Renal pelvis (tissue), 12 donors: ENCODE results near the gene DAGLB. TPM values are rescaled to one million over a fixed set of nuclear protein-coding genes. Genes with fewer than 3 reads are reported as not detected.

ENCODE experiments used
- DNase-seq: peaks from one replicate; pipeline ENCODE4 v3.0.0-alpha.2; 2013
- long read RNA-seq, 16 experiments: transcript quantifications; one replicate each; lab custom pipeline, GENCODE V29; 2026
- polyA plus RNA-seq, 3 donors: library from polyadenylated mRNA; unstranded; fragments of 120-200 nt; gene quantifications; one replicate each; pipeline ENCODE4 v1.2.1, GENCODE V29; 2013; ENCODE audit not compliant: insufficient read length in 3 of 3

DAGLB gene, protein sequence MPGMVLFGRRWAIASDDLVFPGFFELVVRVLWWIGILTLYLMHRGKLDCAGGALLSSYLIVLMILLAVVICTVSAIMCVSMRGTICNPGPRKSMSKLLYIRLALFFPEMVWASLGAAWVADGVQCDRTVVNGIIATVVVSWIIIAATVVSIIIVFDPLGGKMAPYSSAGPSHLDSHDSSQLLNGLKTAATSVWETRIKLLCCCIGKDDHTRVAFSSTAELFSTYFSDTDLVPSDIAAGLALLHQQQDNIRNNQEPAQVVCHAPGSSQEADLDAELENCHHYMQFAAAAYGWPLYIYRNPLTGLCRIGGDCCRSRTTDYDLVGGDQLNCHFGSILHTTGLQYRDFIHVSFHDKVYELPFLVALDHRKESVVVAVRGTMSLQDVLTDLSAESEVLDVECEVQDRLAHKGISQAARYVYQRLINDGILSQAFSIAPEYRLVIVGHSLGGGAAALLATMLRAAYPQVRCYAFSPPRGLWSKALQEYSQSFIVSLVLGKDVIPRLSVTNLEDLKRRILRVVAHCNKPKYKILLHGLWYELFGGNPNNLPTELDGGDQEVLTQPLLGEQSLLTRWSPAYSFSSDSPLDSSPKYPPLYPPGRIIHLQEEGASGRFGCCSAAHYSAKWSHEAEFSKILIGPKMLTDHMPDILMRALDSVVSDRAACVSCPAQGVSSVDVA
- 10 to 100 TPM; 17.5 to 20.5 (median 20.2) TPM for polyA plus RNA-seq
- long read RNA-seq, donor 1, partial matches to known transcripts: 0 of 3 reads
- long read RNA-seq, donor 1, other reads (novel, unspliced or antisense): 0 of 3 reads
- long read RNA-seq, donor 2, transcript DAGLB-201 (15 exons, 2,897 nt): major isoform, 8 of 9 reads
- long read RNA-seq, donor 2, partial matches to known transcripts: 0 of 9 reads
- long read RNA-seq, donor 2, other reads (novel, unspliced or antisense): 0 of 9 reads
- long read RNA-seq, donor 3, transcript DAGLB-201 (15 exons, 2,897 nt): major isoform, 7 of 8 reads
- long read RNA-seq, donor 3, partial matches to known transcripts: 0 of 8 reads
- long read RNA-seq, donor 3, other reads (novel, unspliced or antisense): 0 of 8 reads
- long read RNA-seq, donor 4, partial matches to known transcripts: 0 of 3 reads
- long read RNA-seq, donor 4, other reads (novel, unspliced or antisense): 0 of 3 reads
- long read RNA-seq, donor 5, transcript DAGLB-201 (15 exons, 2,897 nt): major isoform, 5 of 5 reads
- long read RNA-seq, donor 5, partial matches to known transcripts: 0 of 5 reads
- long read RNA-seq, donor 5, other reads (novel, unspliced or antisense): 0 of 5 reads
- long read RNA-seq, donor 6, partial matches to known transcripts: 0 of 1 reads
- long read RNA-seq, donor 6, other reads (novel, unspliced or antisense): 0 of 1 reads
- long read RNA-seq, donor 7, transcript DAGLB-201 (15 exons, 2,897 nt): major isoform, 6 of 196 reads
- long read RNA-seq, donor 7, partial matches to known transcripts: 147 of 196 reads
- long read RNA-seq, donor 7, other reads (novel, unspliced or antisense): 43 of 196 reads
- long read RNA-seq, donor 8, partial matches to known transcripts: 0 of 3 reads
- long read RNA-seq, donor 8, other reads (novel, unspliced or antisense): 0 of 3 reads
- long read RNA-seq, donor 9, partial matches to known transcripts: 0 of 1 reads
- long read RNA-seq, donor 9, other reads (novel, unspliced or antisense): 0 of 1 reads
- long read RNA-seq, donor 10, partial matches to known transcripts: 0 of 4 reads
- long read RNA-seq, donor 10, other reads (novel, unspliced or antisense): 0 of 4 reads
- long read RNA-seq, donor 11, partial matches to known transcripts: 0 of 2 reads
- long read RNA-seq, donor 11, other reads (novel, unspliced or antisense): 0 of 2 reads
- long read RNA-seq, donor 12, partial matches to known transcripts: 0 of 2 reads
- long read RNA-seq, donor 12, other reads (novel, unspliced or antisense): 0 of 2 reads
- long read RNA-seq, donor 13, partial matches to known transcripts: 0 of 1 reads
- long read RNA-seq, donor 13, other reads (novel, unspliced or antisense): 0 of 1 reads
- long read RNA-seq, donor 14, transcript DAGLB-201 (15 exons, 2,897 nt): major isoform, 7 of 7 reads
- long read RNA-seq, donor 14, partial matches to known transcripts: 0 of 7 reads
- long read RNA-seq, donor 14, other reads (novel, unspliced or antisense): 0 of 7 reads
- long read RNA-seq, donor 15, partial matches to known transcripts: 5 of 9 reads
- long read RNA-seq, donor 15, other reads (novel, unspliced or antisense): 0 of 9 reads
- long read RNA-seq, donor 16, partial matches to known transcripts: 0 of 4 reads
- long read RNA-seq, donor 16, other reads (novel, unspliced or antisense): 0 of 4 reads

DNA sequence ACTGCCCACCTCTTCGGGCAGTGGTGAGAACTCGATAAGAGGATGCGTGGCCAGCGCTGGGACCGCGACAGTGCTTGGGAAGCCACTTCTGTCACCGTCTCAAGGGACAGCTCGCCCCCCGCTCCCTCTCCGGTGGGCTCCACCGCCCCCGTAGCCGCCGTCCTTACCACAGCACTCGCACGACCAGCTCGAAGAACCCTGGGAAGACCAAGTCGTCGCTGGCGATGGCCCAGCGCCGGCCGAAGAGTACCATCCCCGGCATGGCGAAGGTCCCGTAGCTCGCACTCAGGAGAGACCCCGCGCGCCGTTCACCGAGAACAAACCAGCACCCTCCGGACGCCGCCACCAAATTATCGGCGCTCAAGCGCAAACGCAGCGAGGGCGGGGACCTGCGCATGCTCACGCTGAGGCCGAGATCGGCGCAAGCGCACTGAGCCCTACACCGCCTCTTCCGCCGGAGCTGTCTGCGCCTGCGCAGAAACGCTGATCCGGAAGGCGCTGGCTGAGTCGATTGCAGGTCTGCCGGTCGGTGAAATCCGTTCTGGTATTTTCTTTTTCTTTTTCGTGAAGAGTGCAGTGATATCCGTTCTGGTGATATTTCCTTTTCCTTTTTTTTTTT lies at the start of gene DAGLB:
TSS of gene DAGLB (minus strand) at position 374 of the 619 bp plus-strand sequence. CDS start at position 262, 112 bp downstream.
- DNase-seq: peak; percentile 93

DNA sequence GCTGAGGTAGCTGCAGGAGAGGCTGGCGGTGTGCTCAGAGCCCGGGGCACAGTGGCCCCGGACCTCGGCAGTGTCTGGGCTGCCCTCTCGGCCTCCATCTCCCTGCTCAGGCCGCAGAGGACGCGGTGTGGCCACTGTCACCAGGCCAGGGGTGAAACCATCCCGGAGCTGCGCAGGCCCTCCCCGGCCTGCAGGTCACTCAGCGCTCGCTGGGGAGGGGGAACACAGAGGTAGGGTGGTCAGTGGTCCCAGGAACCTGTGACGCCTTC lies 49.8 kb upstream of the DAGLB start:
- DNase-seq: no peak

DNA sequence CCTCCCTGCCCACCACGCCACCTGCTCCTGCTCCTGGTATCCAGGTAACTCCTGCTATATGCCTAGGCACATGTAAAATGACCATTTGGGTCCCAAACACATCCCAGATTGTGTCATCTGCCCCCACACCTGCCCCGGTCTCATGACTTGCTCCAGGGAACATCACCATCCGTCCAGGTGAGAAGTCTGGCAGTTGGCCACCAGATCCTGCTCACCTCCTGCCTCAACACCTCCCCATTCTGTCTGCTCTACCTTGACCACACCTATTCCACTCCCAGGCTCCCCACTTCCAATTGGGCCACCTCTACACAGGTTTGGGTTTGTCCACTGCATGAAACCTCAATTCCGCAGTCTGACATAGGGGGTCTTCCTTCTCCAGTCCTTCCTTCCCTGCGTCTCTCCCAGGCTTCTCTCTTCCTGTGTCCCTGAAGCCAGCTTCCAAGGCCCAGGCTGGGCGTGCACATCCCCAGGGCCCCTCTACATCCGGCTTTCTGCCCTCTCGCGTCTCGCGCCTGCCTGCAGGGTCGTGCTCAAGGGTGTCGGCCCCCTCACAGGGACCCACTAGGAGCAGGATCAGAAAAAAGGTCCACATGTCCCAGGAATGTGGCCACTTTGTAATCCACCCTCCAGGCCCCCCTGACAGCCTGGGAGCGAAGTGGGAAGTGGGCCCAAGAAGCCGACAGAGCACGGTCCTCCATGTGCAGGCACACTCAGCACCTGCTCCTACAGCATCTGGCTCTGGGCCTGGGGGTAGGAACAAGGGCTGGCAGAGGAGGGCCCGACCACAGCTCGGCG lies 49.3 kb upstream of the DAGLB start:
- DNase-seq: no peak

DNA sequence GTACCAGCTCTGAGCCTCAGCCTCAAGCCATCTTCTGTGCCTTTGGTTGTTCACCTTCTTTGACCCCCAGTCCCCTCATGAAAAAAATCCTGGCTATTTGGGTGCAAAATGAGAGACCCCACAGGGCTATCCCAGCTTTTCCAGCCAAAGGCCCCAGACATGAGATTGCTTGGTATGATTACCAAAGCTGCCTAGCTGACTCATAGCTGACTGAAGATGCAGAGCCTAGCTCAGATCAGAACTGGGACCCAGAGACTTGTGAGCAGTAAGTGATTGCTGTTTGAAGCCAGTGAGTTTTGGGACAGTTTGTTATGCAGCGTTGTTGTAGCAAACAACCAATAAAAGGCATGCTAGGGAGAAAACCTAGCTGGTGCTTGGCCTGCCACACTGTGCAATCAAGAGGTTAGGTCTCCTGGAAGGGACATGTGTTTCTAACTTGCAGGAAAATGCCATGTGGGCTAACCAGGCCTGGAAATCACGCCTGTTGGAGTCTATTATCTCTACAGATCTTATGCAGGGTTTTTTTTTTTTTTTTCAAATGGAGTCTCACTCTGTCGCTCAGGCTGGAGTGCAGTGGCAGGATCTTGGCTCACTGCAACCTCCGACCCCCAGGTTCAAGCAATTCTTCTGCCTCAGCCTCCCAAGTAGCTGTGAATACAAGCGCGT lies 48.0 kb upstream of the DAGLB start:
- DNase-seq: no peak

DNA sequence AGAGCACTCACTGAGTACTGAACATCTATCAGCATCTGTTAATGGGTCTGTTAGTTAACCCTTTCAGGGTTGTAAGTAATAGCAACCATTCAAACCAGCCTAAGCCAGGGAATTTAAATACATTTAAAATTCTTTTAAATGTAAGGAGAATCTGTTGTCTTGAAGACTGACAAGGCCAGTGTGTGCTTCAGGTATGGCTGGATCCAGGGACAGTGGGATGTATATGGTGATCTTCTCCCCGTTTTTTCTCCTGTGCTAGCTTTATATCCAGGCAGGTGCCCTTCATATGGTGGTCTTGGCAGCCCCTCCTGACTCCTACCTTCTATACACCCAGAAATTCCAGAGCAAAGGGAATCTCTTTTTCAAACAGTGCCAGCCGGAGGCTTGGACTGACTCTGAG lies 46.6 kb upstream of the DAGLB start:
- no peak for DNase-seq

DNA sequence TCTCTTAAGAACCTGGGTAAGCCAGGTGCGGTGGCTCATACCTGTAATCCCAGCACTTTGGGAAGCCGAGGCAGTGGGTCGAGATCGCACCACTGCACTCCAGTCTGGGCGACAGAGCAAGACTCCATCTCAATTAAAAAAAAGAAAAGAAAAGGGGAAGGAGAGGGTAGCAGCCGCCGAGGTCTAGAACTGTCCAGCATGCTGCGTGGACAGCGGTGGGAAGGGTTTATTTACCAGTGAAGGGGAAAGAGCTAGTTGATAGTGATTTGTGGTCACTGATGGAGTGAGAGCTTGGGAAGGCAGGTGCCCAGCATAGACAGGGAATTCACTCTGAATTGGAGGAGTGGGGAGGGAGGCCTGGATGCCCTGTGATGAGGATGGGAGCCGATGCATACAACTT lies 43.4 kb upstream of the DAGLB start:
- no peak for DNase-seq

DNA sequence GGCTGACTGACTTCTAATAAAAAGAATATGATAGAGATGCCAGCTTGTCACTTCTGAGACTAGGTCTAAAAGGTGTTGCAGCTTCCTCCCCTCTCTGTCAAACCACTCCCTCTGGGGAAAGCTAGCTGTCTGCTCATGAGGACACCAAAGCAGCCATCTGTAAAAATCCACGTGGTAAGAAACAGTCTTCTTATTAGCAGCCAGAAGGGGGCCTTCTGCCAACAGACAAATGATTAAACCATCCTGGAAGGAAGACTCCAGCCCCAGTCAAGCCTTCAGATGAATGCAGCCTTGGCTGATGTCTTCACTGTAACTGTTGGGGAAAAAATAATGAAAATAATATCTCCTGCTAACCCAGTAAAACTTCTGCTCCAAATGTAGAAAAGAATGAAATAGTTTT lies 41.9 kb upstream of the DAGLB start:
- DNase-seq: no peak

DNA sequence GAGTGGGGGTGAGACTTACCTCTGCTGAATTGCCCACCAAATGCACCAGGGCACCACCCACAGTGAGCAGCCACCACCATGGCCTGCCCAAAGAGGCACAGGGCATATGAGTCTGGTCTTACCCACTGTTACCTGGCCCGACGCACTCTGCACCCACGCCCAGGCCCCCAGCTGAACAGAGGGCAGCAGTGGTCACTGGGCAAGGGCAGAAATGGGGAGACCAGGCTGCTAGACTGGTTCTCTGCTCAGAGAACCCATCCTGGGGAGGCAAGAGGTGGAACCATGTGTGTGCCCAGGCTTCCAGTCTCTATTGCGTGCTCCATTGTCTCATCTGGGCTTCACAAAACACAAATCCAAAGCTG lies 39.4 kb upstream of the DAGLB start:
- no peak for DNase-seq

DNA sequence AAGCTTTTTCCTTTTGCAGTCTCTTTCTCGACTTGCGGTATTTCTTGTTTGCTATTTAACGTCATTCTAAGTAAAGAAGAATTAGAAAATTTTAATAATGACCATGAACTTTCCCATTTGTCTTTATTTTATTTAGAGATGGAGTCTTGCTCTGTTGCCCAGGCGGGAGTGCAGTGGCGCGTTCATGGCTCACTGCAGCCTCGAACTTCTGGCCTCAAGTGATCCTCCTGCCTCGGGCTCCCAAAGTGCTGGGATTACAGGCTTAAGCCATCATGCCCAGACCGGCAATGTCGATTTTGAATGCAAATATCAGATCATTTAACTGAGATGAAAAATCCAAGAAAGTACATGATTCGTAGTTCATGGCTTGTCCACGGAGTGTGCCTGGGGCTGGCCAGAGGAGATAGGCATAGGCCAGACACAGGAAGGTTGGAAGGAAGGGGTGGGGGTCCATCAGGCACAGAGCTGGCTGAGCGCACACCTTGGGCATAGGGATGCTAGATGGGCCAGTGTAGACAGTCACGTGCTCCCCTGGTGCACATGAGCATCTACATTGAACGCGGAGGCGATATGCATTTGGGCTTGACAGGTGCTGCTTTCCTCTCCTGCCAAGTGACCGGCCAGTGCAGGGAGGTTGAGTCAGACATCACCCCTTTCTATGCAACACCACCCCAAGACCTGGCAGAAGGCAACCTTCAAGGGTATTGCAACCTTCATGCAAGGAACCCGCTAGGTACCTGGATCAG lies 38.9 kb upstream of the DAGLB start:
- no peak for DNase-seq

DNA sequence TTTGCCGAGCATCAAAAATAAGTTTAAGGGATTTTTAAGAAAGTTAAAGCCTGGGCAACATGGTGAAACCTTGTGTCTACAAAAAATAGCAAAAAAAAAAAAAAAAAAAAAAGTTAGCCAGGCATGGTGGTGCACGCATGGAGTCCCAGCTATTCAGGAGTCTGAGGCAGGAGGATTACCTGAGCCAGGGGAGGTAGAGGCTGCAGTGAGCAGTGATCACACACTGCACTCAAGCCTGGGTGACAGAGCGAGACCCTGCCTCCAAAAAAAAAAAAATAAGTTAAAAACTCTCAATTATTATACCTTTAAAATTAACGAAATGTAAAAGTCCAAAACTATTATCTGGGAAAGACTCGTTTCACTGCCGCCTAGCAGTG lies 35.0 kb upstream of the DAGLB start:
- DNase-seq: no peak

DNA sequence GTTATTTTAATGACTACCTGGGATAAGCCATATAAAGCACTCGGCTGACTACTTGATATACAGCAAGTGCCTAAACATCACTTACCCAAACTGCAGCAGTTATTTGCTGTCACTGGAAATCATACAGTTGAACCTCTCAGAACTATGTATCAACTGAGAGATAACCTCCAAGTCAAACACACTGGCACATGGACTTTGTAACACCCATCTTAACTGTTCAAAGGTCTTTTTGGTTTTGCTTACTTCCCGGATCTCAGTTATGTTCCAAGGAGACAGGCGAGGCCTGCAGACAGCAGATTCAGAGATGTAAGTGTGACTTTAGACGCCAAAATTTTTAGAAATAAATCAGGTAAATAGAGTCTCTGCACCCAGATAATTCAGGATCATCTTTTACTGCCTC lies 34.6 kb upstream of the DAGLB start:
- DNase-seq: no peak

DNA sequence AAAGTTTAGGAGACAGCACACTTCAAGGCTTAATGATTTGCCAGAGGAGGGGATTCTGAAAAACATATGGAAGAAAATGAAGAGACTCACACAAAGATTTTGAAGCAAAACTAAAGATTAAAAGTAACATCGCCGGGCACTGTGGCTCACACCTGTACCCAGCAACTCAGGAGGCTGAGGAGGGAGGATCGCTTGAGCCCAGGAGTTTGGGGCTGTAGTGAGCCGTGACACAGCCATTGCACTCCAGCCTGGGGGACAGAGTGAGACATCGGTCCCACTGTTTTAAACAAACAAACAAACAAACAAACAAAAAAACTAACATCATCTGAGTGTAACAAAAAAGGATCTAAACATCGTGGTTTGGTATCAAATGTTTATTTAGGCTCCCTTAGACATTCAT lies 33.7 kb upstream of the DAGLB start:
- DNase-seq: no peak

DNA sequence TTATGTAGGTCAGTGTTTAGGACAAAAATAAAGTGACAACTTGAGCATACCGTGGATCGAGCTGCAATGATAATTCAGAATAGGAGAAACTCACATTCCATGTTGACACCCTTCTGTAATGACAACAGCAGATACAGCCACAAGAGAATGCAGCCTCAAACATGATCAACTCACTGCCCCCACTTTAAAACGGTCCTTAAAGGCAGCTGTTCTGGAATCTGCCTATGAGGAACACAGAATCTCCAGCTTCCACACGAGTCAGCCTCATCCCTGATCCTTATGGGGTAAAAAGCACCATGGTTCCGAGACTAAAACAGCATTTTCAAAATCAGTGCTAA lies 32.5 kb upstream of the DAGLB start:
- no peak for DNase-seq

DNA sequence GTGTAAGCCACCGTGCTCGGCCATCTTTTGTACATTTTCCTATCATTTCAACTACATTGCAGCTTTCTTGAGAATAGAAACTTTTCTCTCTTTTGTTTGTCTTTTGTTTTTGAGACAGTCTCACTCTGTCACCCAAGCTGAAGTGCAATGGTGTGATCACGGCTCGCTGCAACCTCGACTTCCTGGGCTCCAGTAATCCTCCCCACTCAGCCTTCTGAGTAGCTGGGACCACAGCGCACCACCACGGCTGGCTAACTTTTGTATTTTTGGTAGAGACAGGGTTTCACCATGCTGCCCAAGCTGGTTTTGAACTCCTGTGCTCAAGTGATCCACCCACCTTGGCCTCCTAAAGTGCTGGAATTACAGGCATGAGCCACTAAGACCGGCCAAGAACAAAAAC lies 31.3 kb upstream of the DAGLB start:
- no peak for DNase-seq

DNA sequence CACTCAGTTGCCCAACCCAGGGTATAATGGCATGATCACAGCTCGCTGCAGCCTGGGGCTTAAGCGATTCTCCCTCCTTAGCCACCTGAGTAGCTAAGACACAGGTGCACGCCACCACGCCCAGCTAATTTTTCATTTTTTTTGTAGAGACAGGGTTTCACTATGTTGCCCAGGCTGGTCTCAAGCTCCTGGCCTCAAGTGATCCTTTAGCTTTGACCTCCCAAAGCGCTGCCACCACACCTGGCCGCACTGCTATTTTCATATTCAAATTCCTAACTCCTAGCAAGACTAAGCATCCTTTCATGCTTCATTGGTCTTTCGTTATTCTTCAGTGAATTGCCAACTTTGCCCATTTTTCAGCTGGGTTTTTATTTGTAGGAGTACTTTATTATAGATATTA lies 30.4 kb upstream of the DAGLB start:
- DNase-seq: no peak

DNA sequence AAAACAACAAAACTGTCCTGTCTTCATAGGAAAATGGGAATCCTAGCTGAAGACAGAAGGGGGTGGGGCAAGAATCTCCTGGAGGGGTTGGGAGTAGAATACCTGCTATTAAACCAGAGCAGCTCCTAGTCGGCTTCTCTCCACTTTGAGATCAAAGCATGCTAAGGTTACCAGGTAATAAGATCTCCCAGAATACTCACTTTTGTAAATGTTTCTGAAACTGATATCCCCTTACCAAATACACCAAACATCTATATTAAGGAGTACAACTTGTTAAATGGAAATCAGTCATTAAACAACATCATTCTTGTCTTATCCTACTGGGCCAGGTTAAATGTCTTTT lies 29.5 kb upstream of the DAGLB start:
- peak; percentile 37 for DNase-seq

DNA sequence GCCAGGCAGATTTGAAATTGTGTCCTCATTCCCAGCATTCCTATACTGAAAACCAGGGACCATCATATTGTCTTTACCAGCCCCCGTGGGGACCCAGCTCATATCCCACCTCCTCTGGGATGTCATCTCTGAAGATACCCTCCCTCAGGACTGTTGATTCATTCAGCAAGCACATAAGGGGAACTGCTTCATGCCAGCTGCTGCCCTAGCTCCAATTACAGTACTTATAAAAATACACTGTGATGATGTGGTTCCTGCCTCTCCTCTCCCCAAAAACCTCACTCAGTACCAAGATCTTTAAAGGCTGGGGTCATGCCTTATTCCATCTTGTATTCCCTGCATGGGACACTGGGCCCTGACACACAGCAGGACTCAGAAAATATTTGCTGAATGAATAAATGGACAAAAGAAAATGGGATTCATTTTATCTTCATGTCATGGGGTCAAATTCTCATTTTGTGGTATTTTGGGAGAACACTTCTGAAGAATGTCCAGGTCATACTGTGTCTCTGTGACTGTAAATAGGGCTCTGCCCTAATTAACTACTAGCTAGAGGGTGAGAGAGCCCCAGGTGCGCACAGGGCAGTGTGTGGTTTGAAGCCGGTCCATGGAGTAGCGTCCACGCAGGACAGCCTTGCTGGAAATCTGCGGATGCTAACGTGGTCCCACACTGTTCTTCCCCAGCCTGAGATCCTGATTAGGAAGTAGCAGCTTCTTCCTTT lies 29.0 kb upstream of the DAGLB start:
- DNase-seq: no peak
